ENCODE data around the gene DEFB129. TPM values are rescaled to one million over a fixed set of nuclear protein-coding genes. Genes with fewer than 3 reads are reported as not detected.

The DEFB129 gene
- total RNA-seq, 1 experiment from 2014 or later, result not detected

GRCh38 chr20:258269-258858 lies 31.3 kb downstream of the DEFB129 start:
- Histone ChIP-seq H3K4me1 (ENCODE audit: low read length) (no peaks in the 10 kb centered on the region), H3K79me2 (ENCODE audit: low read length) (no peaks in the 10 kb centered on the region), H3K4me2 (ENCODE audit: low read depth, low read length, poor library complexity, severe bottlenecking) (no peak overlapping the region), H2AFZ (ENCODE audit: low read length) (no peak overlapping the region), H4K20me1 (ENCODE audit: insufficient read depth, low read depth, low read length) (no peaks in the 10 kb centered on the region), H3K27me3 (ENCODE audit: low read length) (no peaks in the 10 kb centered on the region), H3K9ac (ENCODE audit: low read length) (no peak overlapping the region), H3K36me3 (ENCODE audit: insufficient read depth, low read length) (no peaks in the 10 kb centered on the region), H3K9me2 (replicated peaks; ENCODE audit: insufficient read depth, low read length) (no peaks in the 10 kb centered on the region), H3K27ac (ENCODE audit: low read length) (no peak overlapping the region), H3K9me3 (ENCODE audit: low read length) (no peaks in the 10 kb centered on the region), H3K4me3 (ENCODE audit: low read length) (no peak overlapping the region)
- no peak for DNase-seq

- H2AFZ ChIP-seq (ENCODE audit: low read length), result no peak overlapping the region
Measured at GRCh38 chr20:258963-259362, 31.9 kb downstream of the DEFB129 start.

GRCh38 chr20:259981-260380 lies 32.9 kb downstream of the DEFB129 start:
- Histone ChIP-seq H2AFZ (ENCODE audit: low read length) (no peak overlapping the region), H3K9me2 (replicated peaks; ENCODE audit: insufficient read depth, low read length) (no peaks in the 10 kb centered on the region)
- no peak for DNase-seq

More at GRCh38 chr20:258963-259362, 31.9 kb downstream of the DEFB129 start:
- no peaks in the 10 kb centered on the region for H3K79me2 ChIP-seq (ENCODE audit: low read length)
- H3K27me3 ChIP-seq (ENCODE audit: low read length), result no peaks in the 10 kb centered on the region
- H3K4me3 ChIP-seq (ENCODE audit: low read length), result no peak overlapping the region
- H3K9me3 ChIP-seq (ENCODE audit: low read length), result no peaks in the 10 kb centered on the region
- no peak overlapping the region for H3K27ac ChIP-seq (ENCODE audit: low read length)
- H3K4me1 ChIP-seq (ENCODE audit: low read length), result no peaks in the 10 kb centered on the region
- no peaks in the 10 kb centered on the region for H3K36me3 ChIP-seq (ENCODE audit: insufficient read depth, low read length)
- H3K9ac ChIP-seq (ENCODE audit: low read length), result no peak overlapping the region
- DNase-seq, result peak; percentile 47
- H4K20me1 ChIP-seq (ENCODE audit: insufficient read depth, low read depth, low read length), result no peaks in the 10 kb centered on the region
- no peak overlapping the region for H3K4me2 ChIP-seq (ENCODE audit: low read depth, low read length, poor library complexity, severe bottlenecking)
- H3K9me2 ChIP-seq (replicated peaks; ENCODE audit: insufficient read depth, low read length), result no peaks in the 10 kb centered on the region

GRCh38 chr20:263701-264100 lies 36.6 kb downstream of the DEFB129 start:
- Histone ChIP-seq H3K9me3 (ENCODE audit: low read length) (no peaks in the 10 kb centered on the region), H3K27ac (ENCODE audit: low read length) (no peak overlapping the region), H3K9me2 (replicated peaks; ENCODE audit: insufficient read depth, low read length) (no peaks in the 10 kb centered on the region), H4K20me1 (ENCODE audit: insufficient read depth, low read depth, low read length) (no peaks in the 10 kb centered on the region), H3K4me2 (ENCODE audit: low read depth, low read length, poor library complexity, severe bottlenecking) (no peak overlapping the region), H2AFZ (ENCODE audit: low read length) (no peak overlapping the region), H3K4me1 (ENCODE audit: low read length) (peaks cover 9% of the 10 kb centered on the region), H3K4me3 (ENCODE audit: low read length) (no peak overlapping the region), H3K79me2 (ENCODE audit: low read length) (no peaks in the 10 kb centered on the region), H3K36me3 (ENCODE audit: insufficient read depth, low read length) (no peaks in the 10 kb centered on the region), H3K9ac (ENCODE audit: low read length) (no peak overlapping the region), H3K27me3 (ENCODE audit: low read length) (no peaks in the 10 kb centered on the region)
- no peak for DNase-seq

More at GRCh38 chr20:259981-260380, 32.9 kb downstream of the DEFB129 start:
- H3K4me2 ChIP-seq (ENCODE audit: low read depth, low read length, poor library complexity, severe bottlenecking), result no peak overlapping the region
- no peaks in the 10 kb centered on the region for H3K4me1 ChIP-seq (ENCODE audit: low read length)
- no peak overlapping the region for H3K4me3 ChIP-seq (ENCODE audit: low read length)
- H3K9ac ChIP-seq (ENCODE audit: low read length), result no peak overlapping the region
- no peaks in the 10 kb centered on the region for H3K27me3 ChIP-seq (ENCODE audit: low read length)
- H3K27ac ChIP-seq (ENCODE audit: low read length), result no peak overlapping the region
- H4K20me1 ChIP-seq (ENCODE audit: insufficient read depth, low read depth, low read length), result no peaks in the 10 kb centered on the region
- no peaks in the 10 kb centered on the region for H3K36me3 ChIP-seq (ENCODE audit: insufficient read depth, low read length)
- H3K9me3 ChIP-seq (ENCODE audit: low read length), result no peaks in the 10 kb centered on the region
- H3K79me2 ChIP-seq (ENCODE audit: low read length), result no peaks in the 10 kb centered on the region

GRCh38 chr20:266596-267562 lies 39.8 kb downstream of the DEFB129 start:
- H3K27ac ChIP-seq (ENCODE audit: low read length), result no peak overlapping the region
- peak overlapping the region; percentile 58 for H3K4me3 ChIP-seq (ENCODE audit: low read length)
- H3K9ac ChIP-seq (ENCODE audit: low read length), result peak overlapping the region; percentile 65
- H3K36me3 ChIP-seq (ENCODE audit: insufficient read depth, low read length), result no peaks in the 10 kb centered on the region
- peaks cover 9% of the 10 kb centered on the region for H3K4me1 ChIP-seq (ENCODE audit: low read length)
- H3K79me2 ChIP-seq (ENCODE audit: low read length), result no peaks in the 10 kb centered on the region
- DNase-seq, result peak; percentile 96
- H3K4me2 ChIP-seq (ENCODE audit: low read depth, low read length, poor library complexity, severe bottlenecking), result peak overlapping the region; percentile 73
- peak overlapping the region; percentile 99 for H2AFZ ChIP-seq (ENCODE audit: low read length)
- no peaks in the 10 kb centered on the region for H4K20me1 ChIP-seq (ENCODE audit: insufficient read depth, low read depth, low read length)
- no peaks in the 10 kb centered on the region for H3K9me2 ChIP-seq (replicated peaks; ENCODE audit: insufficient read depth, low read length)
- H3K9me3 ChIP-seq (ENCODE audit: low read length), result no peaks in the 10 kb centered on the region
- no peaks in the 10 kb centered on the region for H3K27me3 ChIP-seq (ENCODE audit: low read length)

GRCh38 chr20:270517-270916 lies 43.5 kb downstream of the DEFB129 start:
- Histone ChIP-seq H3K79me2 (ENCODE audit: low read length) (no peaks in the 10 kb centered on the region), H3K4me2 (ENCODE audit: low read depth, low read length, poor library complexity, severe bottlenecking) (no peak overlapping the region), H3K27me3 (ENCODE audit: low read length) (no peaks in the 10 kb centered on the region), H3K9me2 (replicated peaks; ENCODE audit: insufficient read depth, low read length) (no peaks in the 10 kb centered on the region), H3K36me3 (ENCODE audit: insufficient read depth, low read length) (no peaks in the 10 kb centered on the region), H3K9me3 (ENCODE audit: low read length) (no peaks in the 10 kb centered on the region), H3K27ac (ENCODE audit: low read length) (no peak overlapping the region), H3K4me1 (ENCODE audit: low read length) (peaks cover 9% of the 10 kb centered on the region), H3K9ac (ENCODE audit: low read length) (no peak overlapping the region), H2AFZ (ENCODE audit: low read length) (no peak overlapping the region), H3K4me3 (ENCODE audit: low read length) (no peak overlapping the region), H4K20me1 (ENCODE audit: insufficient read depth, low read depth, low read length) (no peaks in the 10 kb centered on the region)
- no peak for DNase-seq

- Histone ChIP-seq H4K20me1 (ENCODE audit: insufficient read depth, low read depth, low read length) (no peaks in the 10 kb centered on the region), H3K79me2 (ENCODE audit: low read length) (no peaks in the 10 kb centered on the region), H3K9ac (ENCODE audit: low read length) (no peak overlapping the region), H3K4me1 (ENCODE audit: low read length) (peaks cover 9% of the 10 kb centered on the region), H2AFZ (ENCODE audit: low read length) (no peak overlapping the region), H3K27me3 (ENCODE audit: low read length) (no peaks in the 10 kb centered on the region), H3K4me3 (ENCODE audit: low read length) (no peak overlapping the region), H3K4me2 (ENCODE audit: low read depth, low read length, poor library complexity, severe bottlenecking) (no peak overlapping the region), H3K36me3 (ENCODE audit: insufficient read depth, low read length) (no peaks in the 10 kb centered on the region), H3K9me2 (replicated peaks; ENCODE audit: insufficient read depth, low read length) (no peaks in the 10 kb centered on the region), H3K9me3 (ENCODE audit: low read length) (no peaks in the 10 kb centered on the region), H3K27ac (ENCODE audit: low read length) (no peak overlapping the region)
- DNase-seq, result no peak
Measured at GRCh38 chr20:271069-271468, 44.0 kb downstream of the DEFB129 start.

GRCh38 chr20:271528-271927 lies 44.5 kb downstream of the DEFB129 start:
- DNase-seq, result no peak
- H2AFZ ChIP-seq (ENCODE audit: low read length), result no peak overlapping the region
- H3K9ac ChIP-seq (ENCODE audit: low read length), result no peak overlapping the region
- no peaks in the 10 kb centered on the region for H4K20me1 ChIP-seq (ENCODE audit: insufficient read depth, low read depth, low read length)
- no peak overlapping the region for H3K27ac ChIP-seq (ENCODE audit: low read length)
- no peaks in the 10 kb centered on the region for H3K79me2 ChIP-seq (ENCODE audit: low read length)
- H3K4me3 ChIP-seq (ENCODE audit: low read length), result no peak overlapping the region
- H3K4me2 ChIP-seq (ENCODE audit: low read depth, low read length, poor library complexity, severe bottlenecking), result no peak overlapping the region
- no peaks in the 10 kb centered on the region for H3K36me3 ChIP-seq (ENCODE audit: insufficient read depth, low read length)
- H3K9me3 ChIP-seq (ENCODE audit: low read length), result no peaks in the 10 kb centered on the region
- peaks cover 6% of the 10 kb centered on the region for H3K4me1 ChIP-seq (ENCODE audit: low read length)
- no peaks in the 10 kb centered on the region for H3K9me2 ChIP-seq (replicated peaks; ENCODE audit: insufficient read depth, low read length)
- no peaks in the 10 kb centered on the region for H3K27me3 ChIP-seq (ENCODE audit: low read length)

Measured in Karpas-422 (cell line).